ENCODE data around the gene GLS.
"Not testable (repeated sequence)": the region's sequence is repeated elsewhere in the genome, so short reads cannot be mapped to it uniquely, and the experiment has no call there.

Gene GLS

DNA sequence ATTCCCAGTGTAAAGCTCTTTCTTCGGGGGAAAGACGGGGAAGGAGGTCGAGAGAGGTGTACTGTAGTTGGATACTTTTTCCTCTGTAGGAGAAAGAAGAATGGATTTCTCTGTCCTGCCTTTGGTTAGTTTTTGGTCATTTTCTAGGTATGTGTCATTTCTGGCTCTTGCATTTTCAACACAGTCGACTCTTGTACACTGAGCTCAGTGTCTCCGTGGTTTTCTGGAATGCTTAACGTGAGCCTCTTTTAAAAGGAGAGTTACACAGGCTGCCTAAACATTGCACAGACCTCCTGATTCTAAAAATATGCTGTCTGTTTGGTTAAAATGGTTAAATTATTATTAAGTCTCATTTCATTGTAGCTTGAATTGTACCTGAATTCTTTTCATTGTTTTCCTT is 21.8 kb upstream of the GLS start:
- no peak for DNase-seq

DNA sequence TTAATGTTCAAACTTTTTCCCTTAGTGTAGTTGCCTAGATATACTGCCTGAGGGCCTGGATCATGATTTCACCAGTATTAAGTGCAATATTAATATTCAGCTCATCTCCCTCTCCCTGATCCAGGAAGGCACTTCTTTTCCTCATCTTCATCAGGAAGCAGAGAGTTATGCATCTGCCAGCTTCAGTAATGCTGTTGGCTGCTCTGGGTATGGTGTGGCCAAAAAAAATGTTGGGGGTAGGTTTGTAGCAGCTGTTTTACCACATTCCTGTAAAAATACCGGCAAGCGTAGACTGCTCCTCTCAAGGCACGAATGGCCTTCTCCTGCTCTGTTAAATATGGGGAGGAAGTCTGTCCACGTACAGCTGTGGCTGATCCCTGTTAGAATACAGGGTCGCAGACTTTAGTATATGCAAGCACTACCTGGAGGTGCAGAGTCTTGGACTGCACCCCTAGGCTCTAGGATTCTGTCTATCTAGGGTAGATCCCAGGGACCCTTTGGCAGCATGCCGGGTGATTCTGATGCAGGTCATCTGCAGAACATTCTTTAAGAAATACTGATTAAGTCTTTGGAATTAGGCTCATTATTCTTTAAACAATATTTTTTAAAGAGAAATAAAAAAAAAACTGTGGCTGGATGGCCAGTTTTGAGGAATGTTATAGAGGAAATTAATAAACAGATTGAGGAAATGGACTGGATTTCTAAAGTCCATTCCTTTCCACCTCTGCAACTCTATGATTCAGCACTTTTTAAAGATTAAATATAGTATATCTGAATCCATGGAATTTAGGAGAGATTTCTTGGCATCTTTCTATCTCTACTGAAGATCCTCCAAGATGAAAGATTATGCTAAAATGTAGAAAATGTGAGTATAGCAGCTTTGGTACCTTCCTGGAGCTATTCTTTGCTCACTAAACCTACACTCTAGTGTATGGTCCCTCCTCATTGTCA is 21.0 kb upstream of the GLS start:
- no peak for DNase-seq

DNA sequence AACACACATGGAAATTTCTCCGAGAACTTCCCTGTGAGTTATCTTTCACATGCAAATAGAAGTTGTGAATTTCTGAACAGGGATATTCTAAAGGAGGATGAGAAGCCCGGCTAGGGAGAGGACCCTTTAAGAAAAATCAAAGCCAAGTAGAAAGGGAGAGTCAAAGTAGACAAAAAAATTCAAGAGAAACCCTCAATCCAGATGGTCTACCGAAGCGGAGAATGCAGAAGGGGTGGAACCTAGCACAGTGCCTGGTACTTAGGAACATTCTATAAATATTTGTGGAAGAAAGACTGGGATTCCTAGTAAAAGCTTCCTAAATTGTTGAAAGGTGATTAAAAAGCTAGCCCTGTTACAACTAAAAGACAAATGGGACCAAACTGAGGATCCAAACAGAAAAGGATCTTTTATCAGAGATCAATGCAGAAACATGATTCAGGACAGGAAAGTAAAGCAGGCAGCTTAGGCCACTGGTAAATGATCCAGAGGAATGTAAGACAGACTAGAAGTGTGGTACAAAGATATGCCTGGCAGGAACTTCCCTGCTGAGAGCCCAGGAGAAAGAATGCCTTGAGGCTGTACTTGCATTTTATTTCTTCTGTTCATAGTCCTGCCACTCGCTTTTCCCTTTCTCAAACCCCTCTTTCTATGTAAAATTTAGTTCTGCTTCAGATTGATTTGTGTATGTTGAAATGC is 19.5 kb upstream of the GLS start:
- no peak for DNase-seq

DNA sequence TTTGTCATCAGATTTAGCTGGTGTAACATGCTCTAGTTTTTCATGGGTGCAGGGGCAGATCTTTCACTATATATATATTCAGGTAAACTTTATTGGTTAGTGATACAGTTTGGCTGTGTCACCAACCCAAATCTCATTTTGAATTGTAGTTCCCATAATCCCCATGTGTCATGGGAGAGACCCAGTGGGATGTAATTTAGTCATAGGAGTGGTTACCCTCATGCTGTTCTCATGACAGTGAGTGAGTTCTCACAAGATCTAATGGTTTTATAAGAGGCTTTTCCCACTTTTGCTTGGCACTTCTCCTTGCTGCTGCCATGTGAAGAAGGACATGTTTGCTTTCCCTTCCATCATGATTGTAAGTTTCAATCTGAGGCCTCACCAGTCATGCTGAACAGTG is 18.5 kb upstream of the GLS start:
- DNase-seq, result not testable (repeated sequence)

DNA sequence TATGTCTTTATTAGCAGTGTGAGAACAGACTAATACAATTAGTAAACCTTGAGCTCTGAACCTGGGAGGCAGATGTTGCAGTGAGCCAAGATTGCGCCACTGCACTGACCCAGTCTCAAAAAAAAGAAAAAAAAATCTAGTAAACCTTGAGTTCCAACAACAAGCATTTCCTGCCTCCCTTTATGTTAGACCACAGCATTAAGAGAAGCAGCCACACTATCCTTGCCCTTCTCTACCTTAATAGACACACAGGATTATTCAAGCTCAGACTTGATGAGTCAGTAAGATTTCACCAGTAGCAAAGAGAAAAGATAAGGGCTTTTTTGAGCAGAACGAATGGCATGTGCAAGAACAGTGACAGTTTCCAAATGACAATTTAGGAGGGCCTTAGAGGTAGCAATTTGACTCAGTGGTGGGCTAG is 18.0 kb upstream of the GLS start:
- no peak for DNase-seq

DNA sequence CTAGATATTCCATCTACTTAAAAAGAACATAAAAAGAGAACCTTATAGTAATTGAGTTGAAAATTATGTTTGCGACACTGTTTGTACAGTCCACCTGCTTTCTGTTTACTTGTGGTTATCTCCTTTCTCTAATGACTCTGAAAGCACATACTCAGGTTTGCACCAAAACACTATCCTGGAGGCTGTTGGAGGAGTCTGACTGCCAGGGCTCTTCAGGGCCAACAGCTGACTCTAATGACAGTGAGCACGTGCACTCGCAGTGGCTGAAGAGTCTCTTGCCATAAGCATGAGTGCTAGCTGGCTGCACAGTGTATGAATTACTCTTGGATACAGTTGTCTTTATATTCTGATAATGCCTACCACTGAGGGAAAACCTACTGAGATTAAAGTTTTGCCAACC is 16.7 kb upstream of the GLS start:
- DNase-seq, result peak; percentile 96

DNA sequence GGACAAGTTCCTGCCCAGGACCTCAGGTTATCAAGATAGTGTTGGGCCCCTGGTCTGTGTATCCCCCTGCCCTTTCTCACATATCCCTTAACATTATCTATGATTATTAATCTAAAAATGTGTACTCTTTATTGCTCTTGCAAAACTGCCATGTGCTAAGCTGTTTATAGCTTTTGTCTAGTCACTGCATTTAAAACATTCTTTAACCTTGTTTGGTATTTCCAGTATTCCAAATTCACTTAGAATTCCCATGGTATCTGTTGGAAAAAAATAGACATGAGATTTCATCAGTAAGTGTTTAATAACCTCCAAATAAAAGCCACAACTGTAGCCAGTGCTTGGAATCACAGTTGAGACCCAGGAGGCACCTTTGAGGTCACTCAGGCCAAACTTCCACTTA is 16.2 kb upstream of the GLS start:
- no peak for DNase-seq

DNA sequence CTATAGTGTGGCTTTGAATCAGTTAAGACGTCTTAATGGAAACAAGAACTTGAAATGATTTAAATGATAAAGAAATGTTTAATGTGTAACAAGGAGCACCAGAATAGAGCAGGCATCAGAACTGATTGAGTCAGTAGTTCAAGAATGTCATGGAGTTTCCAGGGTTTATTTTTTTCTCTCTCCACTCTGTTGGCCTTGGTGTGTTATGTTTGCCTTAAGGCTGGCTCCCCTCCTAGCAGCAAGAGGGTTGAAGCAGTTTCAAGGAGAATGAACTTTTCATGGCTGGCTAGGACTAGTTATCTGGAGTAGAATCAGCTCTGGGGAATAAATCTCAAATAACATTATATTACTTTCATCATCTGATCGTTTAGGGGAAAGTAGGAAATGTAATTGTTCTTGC is 13.4 kb upstream of the GLS start:
- no peak for DNase-seq

DNA sequence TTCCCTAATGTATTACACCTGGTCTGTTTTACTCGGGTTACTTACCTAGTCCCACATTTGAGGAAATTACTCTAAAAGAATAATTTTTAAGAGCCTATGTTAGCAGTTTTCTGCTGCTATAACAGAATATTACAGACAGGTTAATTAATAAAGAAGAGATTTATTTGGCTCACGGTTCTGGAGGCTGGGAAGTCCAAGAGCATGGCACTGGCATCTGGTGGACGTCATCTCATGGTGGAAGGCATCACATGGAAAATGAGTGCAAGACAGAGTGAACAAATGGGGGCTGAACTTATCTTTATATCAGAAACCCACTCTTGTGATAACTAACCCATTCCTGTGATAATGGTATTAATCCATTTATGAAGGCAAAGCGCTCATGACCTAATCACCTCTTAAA is 12.8 kb upstream of the GLS start:
- no peak for DNase-seq

DNA sequence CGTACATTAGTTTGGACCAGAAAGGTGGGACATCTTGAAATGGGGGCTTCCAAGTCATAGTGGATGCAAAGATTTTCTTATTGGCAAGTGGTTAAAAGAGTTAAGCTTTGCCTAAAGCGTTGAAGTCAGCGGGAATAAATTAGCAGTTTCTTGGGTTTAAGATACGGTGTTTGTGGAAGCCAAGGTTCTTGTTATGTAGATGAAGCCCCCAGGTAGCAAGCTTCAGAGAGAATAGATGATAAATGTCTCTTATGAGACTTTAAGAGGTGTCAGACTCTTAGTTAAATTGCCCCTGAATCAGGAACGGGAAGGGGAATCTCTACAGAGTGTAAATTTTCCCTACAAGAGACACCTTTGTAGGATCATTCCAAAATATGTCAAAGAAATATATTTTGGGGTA is 10.9 kb upstream of the GLS start:
- no peak for DNase-seq

DNA sequence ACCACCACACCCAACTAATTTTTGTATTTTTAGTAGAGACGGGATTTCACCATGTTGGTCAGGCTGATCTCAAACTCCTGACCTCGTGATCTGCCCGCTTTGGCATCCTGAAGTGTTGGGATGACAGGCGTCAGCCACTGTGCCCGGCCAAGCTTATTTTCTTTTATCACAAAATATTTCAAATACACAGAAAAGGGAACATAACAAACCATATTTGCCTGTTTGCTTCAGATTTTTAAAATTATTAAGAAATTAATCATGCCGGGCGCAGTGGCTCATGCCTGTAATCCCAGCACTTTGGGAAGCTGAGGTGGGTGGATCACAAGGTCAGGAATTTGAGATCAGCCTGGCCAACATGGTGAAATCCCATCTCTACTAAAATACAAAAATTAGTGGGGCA is 7.2 kb upstream of the GLS start:
- not testable (repeated sequence) for DNase-seq

DNA sequence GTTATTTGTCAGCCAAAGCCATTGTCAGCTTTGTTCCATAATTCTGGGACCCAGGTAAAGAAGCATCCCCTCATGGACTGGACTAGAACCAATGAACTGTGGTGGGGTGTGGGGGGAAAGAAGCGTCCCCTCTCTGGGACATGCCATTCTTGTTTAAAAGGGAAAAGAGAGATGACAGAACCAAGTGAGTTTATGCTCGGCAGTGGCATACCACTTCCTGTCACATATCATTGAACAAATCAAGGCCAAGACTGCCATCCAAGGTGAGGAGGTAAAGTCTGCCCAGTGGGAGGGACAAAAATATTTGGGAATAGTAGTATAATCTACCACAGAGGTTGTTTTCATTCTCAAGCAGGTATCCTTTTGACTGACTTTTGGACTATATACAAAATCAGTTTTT is 4.7 kb upstream of the GLS start:
- no peak for DNase-seq

DNA sequence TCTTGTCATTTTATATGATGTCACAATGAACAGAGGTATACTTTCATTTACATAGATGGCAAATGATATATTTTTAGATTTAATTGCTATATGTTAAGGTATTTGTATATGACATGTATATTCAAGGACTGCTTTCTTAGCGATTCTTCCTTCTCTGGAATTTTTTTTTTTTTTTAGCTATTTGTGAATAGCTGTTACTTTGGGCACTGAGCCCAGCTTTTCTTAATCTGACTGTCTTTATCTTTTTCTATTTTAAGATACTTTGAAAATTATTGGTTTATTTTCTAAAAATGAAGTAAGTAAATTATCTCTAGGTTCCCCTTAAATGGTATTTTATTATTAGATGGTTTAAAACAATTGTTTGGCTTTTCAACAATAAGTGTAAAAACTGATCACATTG is 4.0 kb upstream of the GLS start:
- DNase-seq, result no peak

DNA sequence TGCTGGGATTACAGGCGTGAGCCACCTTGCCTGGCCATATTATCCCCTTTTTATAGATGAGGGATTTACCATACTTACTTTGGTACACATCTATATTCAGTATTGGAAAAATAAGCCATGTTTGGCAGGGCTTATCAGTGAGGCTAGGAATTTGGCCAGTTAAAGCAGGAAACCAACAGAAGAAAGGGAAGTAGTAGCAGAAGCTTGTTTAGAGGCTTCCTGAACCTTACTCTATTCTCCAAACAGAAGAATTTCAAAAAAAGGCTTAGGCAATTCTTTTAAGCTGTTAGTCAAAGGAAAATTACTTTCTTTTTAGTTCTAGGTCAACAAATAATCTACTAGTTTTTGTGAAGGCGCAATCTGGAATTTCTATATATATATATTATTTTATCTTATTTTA is 3.2 kb upstream of the GLS start:
- DNase-seq, result no peak

DNA sequence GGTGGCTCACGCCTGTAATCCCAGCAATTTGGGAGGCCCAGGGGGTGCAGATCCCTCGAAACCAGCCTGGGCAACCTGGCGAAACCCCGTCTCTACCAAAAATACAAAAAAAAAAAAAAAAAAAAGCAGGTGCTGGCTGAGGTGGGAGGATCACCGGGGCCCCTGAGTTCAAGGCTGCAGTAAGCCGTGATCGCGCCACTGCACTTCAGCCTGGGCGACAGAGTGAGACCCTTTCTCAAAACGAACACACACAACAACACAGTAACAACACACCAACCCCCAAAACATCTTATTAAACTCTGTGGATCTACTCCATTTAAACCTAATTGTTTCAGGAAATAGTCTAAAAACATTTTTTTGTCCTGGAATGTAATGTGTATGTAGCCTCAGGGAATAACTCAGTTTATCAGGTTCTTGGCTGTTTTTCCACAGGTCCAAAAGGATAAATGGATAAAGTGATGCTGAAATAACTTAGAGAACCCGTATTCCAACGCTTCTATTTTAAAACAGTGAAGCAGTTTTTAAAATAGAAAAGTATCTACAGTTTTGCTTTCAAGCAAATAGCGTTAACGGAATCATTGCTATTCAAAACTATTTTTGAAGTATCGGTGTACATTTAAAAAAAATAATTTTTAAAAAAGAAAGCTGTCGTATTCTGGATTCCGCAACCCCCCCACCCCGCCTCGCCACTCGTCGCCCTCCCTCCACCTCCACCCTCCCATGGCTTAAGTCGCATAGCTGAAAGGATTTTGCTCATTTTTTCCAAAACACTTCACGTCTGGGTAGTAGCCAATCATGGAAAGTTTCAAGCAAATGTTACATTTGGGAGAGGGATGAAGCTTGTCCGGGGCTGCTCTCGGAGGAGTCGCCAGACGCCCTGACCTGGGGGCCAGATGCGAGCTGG is 895 bp upstream of the GLS start:
- no peak for DNase-seq

DNA sequence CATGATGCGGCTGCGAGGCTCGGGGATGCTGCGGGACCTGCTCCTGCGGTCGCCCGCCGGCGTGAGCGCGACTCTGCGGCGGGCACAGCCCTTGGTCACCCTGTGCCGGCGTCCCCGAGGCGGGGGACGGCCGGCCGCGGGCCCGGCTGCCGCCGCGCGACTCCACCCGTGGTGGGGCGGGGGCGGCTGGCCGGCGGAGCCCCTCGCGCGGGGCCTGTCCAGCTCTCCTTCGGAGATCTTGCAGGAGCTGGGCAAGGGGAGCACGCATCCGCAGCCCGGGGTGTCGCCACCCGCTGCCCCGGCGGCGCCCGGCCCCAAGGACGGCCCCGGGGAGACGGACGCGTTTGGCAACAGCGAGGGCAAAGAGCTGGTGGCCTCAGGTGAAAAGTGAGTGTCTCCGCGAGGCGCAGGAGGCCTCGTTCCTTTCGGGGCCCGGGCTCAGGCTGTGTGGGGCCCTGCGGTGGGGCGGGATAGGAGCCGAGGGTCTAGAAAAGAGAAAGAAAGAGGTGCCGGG is 520 bp downstream of the GLS start:
- no peak for DNase-seq

DNA sequence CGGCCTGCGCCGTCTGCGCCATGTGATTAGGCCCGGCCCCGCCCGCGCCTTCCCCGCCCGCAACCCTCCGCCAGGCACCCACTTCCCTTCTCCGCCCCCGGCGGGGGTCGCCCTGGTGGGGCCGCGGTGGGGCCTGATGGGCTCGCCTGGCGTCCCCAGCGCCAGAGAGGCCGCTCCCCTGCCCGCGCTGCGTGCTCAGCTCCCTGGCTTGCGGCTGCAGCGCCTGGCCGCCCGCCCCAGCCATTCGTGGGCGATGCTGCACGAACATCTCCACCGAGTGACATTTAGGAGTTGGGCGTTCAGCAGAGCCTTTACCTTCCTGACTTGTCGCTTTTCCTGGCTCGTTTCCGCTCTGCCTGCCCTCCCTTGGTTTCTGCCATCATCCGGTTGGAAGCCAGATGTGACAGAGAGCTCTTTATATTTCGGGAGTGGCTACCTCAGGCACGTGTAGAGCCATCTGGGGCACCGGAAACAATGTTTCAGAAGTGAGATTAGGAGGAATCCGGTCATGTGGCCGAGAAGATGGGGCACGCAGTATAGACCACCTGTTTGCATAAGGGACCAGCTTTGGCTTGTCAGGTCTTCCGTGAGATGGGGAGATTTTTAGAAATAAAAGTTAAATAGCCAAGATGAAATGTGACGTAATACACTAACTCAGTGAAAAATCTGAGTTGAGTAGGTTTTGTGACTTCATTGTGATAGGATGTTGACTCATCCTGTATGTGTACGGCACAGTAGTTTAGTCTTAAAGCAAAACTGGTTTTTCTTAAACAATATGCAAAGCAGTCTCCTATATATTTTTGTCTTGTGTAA is 1.2 kb downstream of the GLS start:
- peak; percentile 51 for DNase-seq

DNA sequence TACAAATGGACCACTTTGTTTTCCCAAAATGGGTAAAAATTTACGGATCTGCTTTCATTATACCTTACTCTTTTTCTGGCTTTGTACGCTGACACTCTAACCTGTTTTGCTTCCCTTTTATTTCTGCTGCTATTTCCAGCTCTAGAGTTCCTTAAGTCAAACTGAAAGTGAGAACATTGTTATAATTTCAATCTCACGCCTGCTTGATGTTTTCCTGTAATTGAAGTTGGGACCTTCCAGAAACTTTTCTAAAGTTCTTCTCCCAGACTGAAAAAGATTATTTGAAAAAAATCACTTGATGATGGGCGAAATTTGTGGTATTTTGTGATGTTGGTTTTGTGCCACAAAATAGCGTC is 1.8 kb downstream of the GLS start:
- DNase-seq, result no peak

DNA sequence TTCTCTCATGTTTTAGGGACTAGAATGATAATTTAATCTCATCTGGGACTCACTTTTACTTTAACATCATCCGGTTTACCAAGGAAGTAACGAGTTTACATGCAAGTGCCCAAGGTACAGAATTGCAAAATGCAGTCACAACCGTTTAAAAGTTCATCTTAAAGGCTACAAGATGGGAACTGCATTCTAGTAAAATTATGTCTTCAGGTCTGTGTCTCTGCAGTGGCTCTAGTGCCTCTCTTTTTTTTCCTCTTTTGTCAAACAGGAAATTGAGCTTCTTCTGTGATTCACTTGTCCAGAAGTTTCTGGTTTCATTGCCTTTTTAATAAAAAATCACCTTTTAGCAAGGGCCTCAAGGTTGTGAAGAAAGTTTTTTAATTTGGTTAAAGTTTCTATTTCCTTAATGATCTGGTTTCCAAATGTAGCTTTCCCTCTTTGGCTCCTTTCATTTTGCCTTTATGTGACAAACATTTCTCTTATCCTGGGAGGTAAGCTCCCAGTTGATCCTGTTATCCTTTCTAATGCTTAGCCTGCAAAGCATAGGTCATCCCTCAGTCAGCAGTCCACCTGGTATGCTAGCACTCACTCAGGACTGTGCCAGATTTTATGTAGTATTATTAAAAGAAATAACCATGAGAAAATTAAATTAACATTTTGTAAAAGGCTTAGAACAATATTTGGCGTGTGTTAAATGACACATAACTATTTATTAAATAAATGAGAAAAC is 2.4 kb downstream of the GLS start:
- no peak for DNase-seq

DNA sequence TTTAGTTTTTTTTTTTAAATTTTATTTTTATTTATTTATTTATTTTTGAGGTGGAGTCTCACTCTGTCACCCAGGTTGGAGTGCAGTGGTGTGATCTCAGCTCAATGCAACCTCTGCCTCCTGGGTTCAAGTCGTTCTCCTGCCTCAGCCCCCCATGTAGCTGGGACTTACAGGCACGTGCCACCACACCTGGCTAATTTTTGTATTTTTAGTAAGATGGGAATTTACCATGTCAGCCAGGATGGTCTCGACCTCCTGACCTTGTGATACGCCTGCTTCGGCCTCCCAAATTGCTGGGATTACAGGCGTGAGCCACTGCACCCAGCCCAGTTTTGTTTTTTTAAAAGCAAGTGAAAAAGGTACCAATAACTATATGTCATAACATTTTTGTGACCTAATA is 5.2 kb downstream of the GLS start:
- not testable (repeated sequence) for DNase-seq

DNA sequence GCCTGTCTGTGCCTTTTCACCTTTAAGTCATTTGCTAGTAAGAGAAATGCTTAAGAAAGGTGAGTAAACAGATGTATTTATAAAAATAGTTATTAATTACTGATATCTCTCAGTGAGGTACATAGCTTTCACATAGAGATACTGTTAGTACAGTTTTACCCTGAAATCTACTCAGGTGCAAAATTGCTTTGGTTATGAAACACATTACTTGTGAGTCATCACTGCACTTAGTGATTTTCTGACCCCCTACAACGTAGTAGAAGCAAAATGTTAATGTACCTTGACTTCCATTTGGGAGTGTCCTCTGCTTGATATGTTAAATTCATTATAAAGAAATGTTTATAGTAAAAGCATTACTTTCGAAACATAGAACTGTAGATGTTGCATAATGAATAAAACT is 6.5 kb downstream of the GLS start:
- no peak for DNase-seq

DNA sequence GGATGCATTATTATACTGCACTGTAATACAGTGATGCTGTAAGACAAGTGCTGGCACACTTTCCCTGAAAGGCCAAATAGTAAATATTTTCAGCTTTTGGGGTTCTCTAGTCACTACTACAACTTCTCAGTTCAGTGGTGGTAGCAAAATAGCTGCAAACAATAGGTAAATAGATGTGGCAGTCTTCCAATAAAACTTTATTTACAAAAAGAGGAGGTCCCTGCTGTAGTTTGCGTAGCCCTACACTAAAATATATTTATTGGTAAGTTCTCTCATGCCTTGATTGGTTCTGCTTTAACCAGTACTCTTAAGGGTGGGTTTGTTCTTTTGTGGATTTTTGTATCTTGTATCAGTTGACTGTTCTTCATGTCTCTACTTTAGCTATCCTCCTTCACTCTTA is 7.8 kb downstream of the GLS start:
- no peak for DNase-seq
